DMS153 treated with DMSO at 0.1 percent for 48 hours (cell line): ENCODE results near the gene ACP4.
A peak's percentile ranks its signal among the peaks of the same experiment; 100 is the strongest.

ENCODE experiments used
- DNase-seq: peaks from one replicate; lab custom pipeline; 2025; ENCODE audit not compliant: unreplicated experiment; lab: John Stamatoyannopoulos, UW

Gene ACP4

GRCh38 chr19:50839712-50840655 is 49.8 kb downstream of the ACP4 start:
- no peak for DNase-seq

GRCh38 chr19:50842130-50842529 is 51.9 kb downstream of the ACP4 start:
- no peak for DNase-seq

- no peak for DNase-seq
These were observed 53.0 kb downstream of the ACP4 start for GRCh38 chr19:50843205-50843604.

- no peak for DNase-seq
These were observed 53.5 kb downstream of the ACP4 start for GRCh38 chr19:50843701-50844221.

GRCh38 chr19:50844296-50844935 is 54.2 kb downstream of the ACP4 start:
- peak; percentile 16 for DNase-seq
